Measurements from ENCODE around the gene RIMBP2. TPM values are rescaled to one million over a fixed set of nuclear protein-coding genes. Genes with fewer than 3 reads are reported as not detected.

RIMBP2 gene
- total and polyA plus RNA-seq, 2 experiments from 2014 or later: 0.31 to 0.37 TPM

GRCh38 chr12:130619385-130620001 lies 96.6 kb downstream of the RIMBP2 start:
- H3K9me2 ChIP-seq (ENCODE audit: insufficient read depth): no peaks in the 10 kb centered on the region
- Mint-ChIP-seq H3K4me3 (no peak overlapping the region), H3K27ac (no peak overlapping the region), H3K9me3 (peaks cover 85% of the 10 kb centered on the region), H3K4me1 (no peaks in the 10 kb centered on the region), H3K36me3 (ENCODE audit: low read depth) (peaks cover 13% of the 10 kb centered on the region; the same call in 2 of the 3 replicates), H3K27me3 (ENCODE audit: insufficient read depth, low read depth, poor library complexity) (peaks cover 3% of the 10 kb centered on the region)
- no peaks in the 10 kb centered on the region for H3F3A ChIP-seq (replicated peaks; ENCODE audit: low read depth)
- no peaks in the 10 kb centered on the region for H4K20me1 ChIP-seq (replicated peaks; ENCODE audit: insufficient read depth)
- no peak for ATAC-seq
- no peak overlapping the region for H3K27ac ChIP-seq (ENCODE audit: low read depth)
- no peak overlapping the region for H3K4me3 ChIP-seq
- H3K27me3 ChIP-seq (ENCODE audit: insufficient read depth): no peaks in the 10 kb centered on the region
- H3K79me2 ChIP-seq (replicated peaks; ENCODE audit: insufficient read depth): no peaks in the 10 kb centered on the region
- no peaks in the 10 kb centered on the region for H3K36me3 ChIP-seq (ENCODE audit: insufficient read depth)
- TF ChIP-seq CTCF (conservative IDR thresholded peaks at IDR 0.05; ENCODE audit: low read depth in 2 of 2) (no peak), POLR2AphosphoS5 (IDR thresholded peaks at IDR 0.05; ENCODE audit: low read depth) (no peak), EZH2 (IDR thresholded peaks at IDR 0.05; ENCODE audit: low read depth, unreplicated experiment) (no peak), CREB1 (CRISPR knock-in tag; IDR thresholded peaks at IDR 0.05; ENCODE audit: low read depth) (no peak), EZH2phosphoT487 (IDR thresholded peaks at IDR 0.05; ENCODE audit: unreplicated experiment) (no peak), NANOG (IDR thresholded peaks at IDR 0.05; ENCODE audit: borderline replicate concordance) (no peak), JUNB (IDR thresholded peaks at IDR 0.05; ENCODE audit: unreplicated experiment) (no peak), ZNF114 (CRISPR knock-in tag; IDR thresholded peaks at IDR 0.05) (no peak), ZNF462 (CRISPR knock-in tag; IDR thresholded peaks at IDR 0.05) (no peak)
- no peak for DNase-seq (ENCODE audit: low spot score)
- H2AFZ ChIP-seq: no peak overlapping the region
- H3K4me1 ChIP-seq (ENCODE audit: insufficient read depth): no peaks in the 10 kb centered on the region
- no peak overlapping the region for H3K4me2 ChIP-seq
